Measurements from ENCODE around the gene CTDSPL. TPM values are rescaled to one million over a fixed set of nuclear protein-coding genes. Genes with fewer than 3 reads are reported as not detected.

CTDSPL gene
- total RNA-seq, 1 experiment from 2014 or later: 6.1 TPM

- POLR2A ChIA-PET (ENCODE audit: unreplicated experiment): no interaction called here
- no peak overlapping the region for H3K9ac ChIP-seq (ENCODE audit: low read length)
- peaks cover 4% of the 10 kb centered on the region; the same call in 1 of the 2 replicates for H3K79me2 ChIP-seq (ENCODE audit: low read length)
- H3K9me3 ChIP-seq (ENCODE audit: low read length): no peaks in the 10 kb centered on the region
- 0 out of 2 replicates have a peak, but pooled peaks cover 3% of the 10 kb centered on the region for H3K27me3 ChIP-seq (ENCODE audit: low read length)
- no peak overlapping the region for H3K27ac ChIP-seq (ENCODE audit: low read length)
- TF ChIP-seq EZH2phosphoT487 (IDR thresholded peaks at IDR 0.05; ENCODE audit: borderline replicate concordance, low read length) (no peak), EZH2 (IDR thresholded peaks at IDR 0.05; ENCODE audit: low read length, unreplicated experiment) (no peak), CTCF (conservative IDR thresholded peaks at IDR 0.05; ENCODE audit: low read depth, low read length) (no peak)
- CTCF ChIA-PET: no interaction called here
- ATAC-seq (no peak), DNase-seq (no peak)
- no TSS peak for BruUV-seq (replicated peaks)
- H2AFZ ChIP-seq (ENCODE audit: low read length): no peak overlapping the region
- no peaks in the 10 kb centered on the region for H3K4me1 ChIP-seq (ENCODE audit: insufficient read depth, low read length)
- no peaks in the 10 kb centered on the region for H4K20me1 ChIP-seq (ENCODE audit: low read length)
- no peaks in the 10 kb centered on the region for H3K9me2 ChIP-seq (replicated peaks; ENCODE audit: low read length)
- H3K4me2 ChIP-seq (ENCODE audit: low read length): no peak overlapping the region
- H3K4me3 ChIP-seq (ENCODE audit: low read length): no peak overlapping the region
- no peaks in the 10 kb centered on the region for H3K36me3 ChIP-seq (ENCODE audit: low read depth, low read length)
- intact Hi-C loops (cut with micrococcal nuclease): no loop called here
- H3F3A ChIP-seq (ENCODE audit: low read length, unreplicated experiment): no peaks in the 10 kb centered on the region
Measured at GRCh38 chr3:37872413-37873160, 10.9 kb downstream of the CTDSPL start.

GRCh38 chr3:37876279-37876678 lies 14.6 kb downstream of the CTDSPL start:
- CTCF ChIA-PET: no interaction called here
- no peaks in the 10 kb centered on the region for H4K20me1 ChIP-seq (ENCODE audit: low read length)
- H3F3A ChIP-seq (ENCODE audit: low read length, unreplicated experiment): no peaks in the 10 kb centered on the region
- H3K9ac ChIP-seq (ENCODE audit: low read length): no peak overlapping the region
- H3K9me3 ChIP-seq (ENCODE audit: low read length): no peaks in the 10 kb centered on the region
- no TSS peak for BruUV-seq (replicated peaks)
- H3K4me1 ChIP-seq (ENCODE audit: insufficient read depth, low read length): no peaks in the 10 kb centered on the region
- H3K79me2 ChIP-seq (ENCODE audit: low read length): peaks cover 4% of the 10 kb centered on the region; the same call in 1 of the 2 replicates
- H3K4me2 ChIP-seq (ENCODE audit: low read length): no peak overlapping the region
- H3K27ac ChIP-seq (ENCODE audit: low read length): no peak overlapping the region
- intact Hi-C loops (cut with micrococcal nuclease): no loop called here
- no peaks in the 10 kb centered on the region for H3K9me2 ChIP-seq (replicated peaks; ENCODE audit: low read length)
- H2AFZ ChIP-seq (ENCODE audit: low read length): no peak overlapping the region
- POLR2A ChIA-PET (ENCODE audit: unreplicated experiment): no interaction called here
- H3K4me3 ChIP-seq (ENCODE audit: low read length): no peak overlapping the region
- no peak for ATAC-seq
- no peaks in the 10 kb centered on the region for H3K36me3 ChIP-seq (ENCODE audit: low read depth, low read length)
- TF ChIP-seq CTCF (conservative IDR thresholded peaks at IDR 0.05; ENCODE audit: low read depth, low read length) (no peak), EZH2 (IDR thresholded peaks at IDR 0.05; ENCODE audit: low read length, unreplicated experiment) (no peak), EZH2phosphoT487 (IDR thresholded peaks at IDR 0.05; ENCODE audit: borderline replicate concordance, low read length) (no peak)
- 0 out of 2 replicates have a peak, but pooled peaks cover 3% of the 10 kb centered on the region for H3K27me3 ChIP-seq (ENCODE audit: low read length)
- no peak for DNase-seq

- no peak for DNase-seq
- TF ChIP-seq EZH2phosphoT487 (IDR thresholded peaks at IDR 0.05; ENCODE audit: borderline replicate concordance, low read length): no peak
- no peak for TF ChIP-seq CTCF (conservative IDR thresholded peaks at IDR 0.05; ENCODE audit: low read depth, low read length)
- no peak for TF ChIP-seq EZH2 (IDR thresholded peaks at IDR 0.05; ENCODE audit: low read length, unreplicated experiment)
- no peak for ATAC-seq
- no peak overlapping the region for H3K9ac ChIP-seq (ENCODE audit: low read length)
- H3K4me1 ChIP-seq (ENCODE audit: insufficient read depth, low read length): no peaks in the 10 kb centered on the region
- H3K36me3 ChIP-seq (ENCODE audit: low read depth, low read length): no peaks in the 10 kb centered on the region
- ChIA-PET CTCF (no interaction called here), POLR2A (ENCODE audit: unreplicated experiment) (no interaction called here)
- H3K27me3 ChIP-seq (ENCODE audit: low read length): peaks cover 16% of the 10 kb centered on the region
- intact Hi-C loops (cut with micrococcal nuclease): no loop called here
- no peak overlapping the region for H3K4me2 ChIP-seq (ENCODE audit: low read length)
- no TSS peak for BruUV-seq (replicated peaks)
- H2AFZ ChIP-seq (ENCODE audit: low read length): no peak overlapping the region
- H3F3A ChIP-seq (ENCODE audit: low read length, unreplicated experiment): no peaks in the 10 kb centered on the region
- H3K4me3 ChIP-seq (ENCODE audit: low read length): no peak overlapping the region
- H3K9me2 ChIP-seq (replicated peaks; ENCODE audit: low read length): no peaks in the 10 kb centered on the region
- no peak overlapping the region for H3K27ac ChIP-seq (ENCODE audit: low read length)
- H3K9me3 ChIP-seq (ENCODE audit: low read length): no peaks in the 10 kb centered on the region
- no peaks in the 10 kb centered on the region for H3K79me2 ChIP-seq (ENCODE audit: low read length)
- no peaks in the 10 kb centered on the region for H4K20me1 ChIP-seq (ENCODE audit: low read length)
Measured at GRCh38 chr3:37882711-37883110, 21.0 kb downstream of the CTDSPL start.
